HepG2 (cell line): Measurements from ENCODE around the gene DAB1. TPM values are rescaled to one million over a fixed set of nuclear protein-coding genes. Genes with fewer than 3 reads are reported as not detected.

Experiments used
- BCL6 ChIP-seq: IDR thresholded peaks from 2 replicates; pipeline ENCODE4 v1.6.1; 2016; ENCODE audit warnings: missing genetic modification reagents, missing compliant biosample characterization
- CEBPB ChIP-seq: IDR thresholded peaks from 2 replicates; pipeline ENCODE4 v1.6.1; 2011; ENCODE audit warnings: low read depth, low read length, improper control_type of control experiment, borderline replicate concordance
- CREM ChIP-seq, 2 experiments: sonication (generic) in 1 of 2; formaldehyde crosslinking in 1 of 2; IDR thresholded peaks; 2 replicates each; pipeline versions ENCODE4 v1.4.0 to v1.6.1; 2016 to 2020; ENCODE audit warnings: antibody characterized with exemption in 1 of 2, mild to moderate bottlenecking in 1 of 2, missing genetic modification reagents in 1 of 2
- FOSL2 ChIP-seq: sonication (generic); formaldehyde crosslinking; IDR thresholded peaks from 2 replicates; pipeline ENCODE4 v1.4.0; 2020; ENCODE audit warnings: missing genetic modification reagents
- FOXJ3 ChIP-seq: sonication (generic); formaldehyde crosslinking; IDR thresholded peaks from 2 replicates; pipeline ENCODE4 v1.4.0; 2020; ENCODE audit warnings: missing genetic modification reagents, mild to moderate bottlenecking, borderline replicate concordance
- HNRNPLL ChIP-seq: fragments of 200-400 bp; formaldehyde crosslinking; IDR thresholded peaks from 2 replicates; pipeline ENCODE4 v1.6.1; 2017; ENCODE audit warnings: mild to moderate bottlenecking, low read depth, low read length; ENCODE audit not compliant: poor library complexity, severe bottlenecking
- MED1 ChIP-seq: sonication (generic); formaldehyde crosslinking; IDR thresholded peaks from 2 replicates; pipeline ENCODE4 v1.4.0; 2020; ENCODE audit warnings: missing genetic modification reagents
- NCOA2 ChIP-seq: sonication (generic); formaldehyde crosslinking; IDR thresholded peaks from 2 replicates; pipeline ENCODE4 v1.8.0; 2022; ENCODE audit warnings: inconsistent platforms
- NPAS2 ChIP-seq: sonication (generic); formaldehyde crosslinking; IDR thresholded peaks from 2 replicates; pipeline ENCODE4 v1.8.0; 2022; ENCODE audit warnings: mild to moderate bottlenecking, missing genetic modification reagents, borderline replicate concordance
- PAX8 ChIP-seq: sonication (generic); formaldehyde crosslinking; IDR thresholded peaks from 2 replicates; pipeline ENCODE4 v1.8.0; 2022; ENCODE audit warnings: mild to moderate bottlenecking, missing genetic modification reagents, borderline replicate concordance
- RFX1 ChIP-seq: fragments of 450-650 bp; IDR thresholded peaks from 2 replicates; pipeline ENCODE4 v1.6.1; 2017
- SNAPC2 ChIP-seq: sonication (generic); formaldehyde crosslinking; IDR thresholded peaks from 2 replicates; pipeline ENCODE4 v1.8.1; 2022; ENCODE audit warnings: mild to moderate bottlenecking, missing genetic modification reagents
- SOX13 ChIP-seq, 3 experiments: fragments of 450-650 bp in 1 of 3; sonication (generic) in 1 of 3; formaldehyde crosslinking in 1 of 3; IDR thresholded peaks in 2 of 3; conservative IDR thresholded peaks in 1 of 3; 2 replicates each; pipeline versions ENCODE4 v1.5.0 to v1.6.1; 2016 to 2020; ENCODE audit warnings: antibody characterized with exemption in 1 of 3, mild to moderate bottlenecking in 1 of 3, missing compliant biosample characterization in 1 of 3, missing genetic modification reagents in 1 of 3, moderate library complexity in 1 of 3
- TEAD2 ChIP-seq: sonication (generic); formaldehyde crosslinking; IDR thresholded peaks from 2 replicates; pipeline ENCODE4 v1.9.0; 2021; ENCODE audit warnings: missing genetic modification reagents
- XRCC5 ChIP-seq: fragments of 200-400 bp; formaldehyde crosslinking; optimal IDR thresholded peaks from 2 replicates; pipeline ENCODE3; 2017; ENCODE audit warnings: mild to moderate bottlenecking, low read length
- ZFP90 ChIP-seq: sonication (generic); formaldehyde crosslinking; IDR thresholded peaks from 2 replicates; pipeline ENCODE4 v1.8.0; 2022; ENCODE audit warnings: missing genetic modification reagents, mild to moderate bottlenecking, inconsistent platforms, borderline replicate concordance
- ZNF17 ChIP-seq: sonication (generic); formaldehyde crosslinking; IDR thresholded peaks from 2 replicates; pipeline ENCODE4 v1.5.0; 2020; ENCODE audit warnings: mild to moderate bottlenecking, missing genetic modification reagents
- ZNF552 ChIP-seq: sonication (generic); formaldehyde crosslinking; IDR thresholded peaks from 2 replicates; pipeline ENCODE4 v1.9.0; 2022; ENCODE audit warnings: missing genetic modification reagents, mild to moderate bottlenecking, borderline replicate concordance
- ZNF768 ChIP-seq: sonication (generic); formaldehyde crosslinking; IDR thresholded peaks from 2 replicates; pipeline ENCODE4 v1.4.0; 2020; ENCODE audit warnings: missing genetic modification reagents
- ZNF777 ChIP-seq: sonication (generic); formaldehyde crosslinking; IDR thresholded peaks from 2 replicates; pipeline ENCODE4 v1.4.0; 2020; ENCODE audit warnings: missing genetic modification reagents
- ZSCAN25 ChIP-seq: sonication (generic); formaldehyde crosslinking; IDR thresholded peaks from 2 replicates; pipeline ENCODE4 v1.8.0; 2022; ENCODE audit warnings: mild to moderate bottlenecking, missing genetic modification reagents
- polyA plus RNA-seq, 8 experiments: library from polyadenylated mRNA; depleted of rRNA in 3 of 8; stranded (reverse) in 7 of 8; unstranded in 1 of 8; fragments of >200 nt; fragmentation: Illumina TruSeq in 4 of 8; extraction: Trizol in 4 of 8; gene quantifications; 2 replicates each; pipeline versions ENCODE4 v1.2.1 to v1.2.3, GENCODE V29; 2011 to 2016; ENCODE audit warnings: low read depth in 4 of 8, missing spikeins in 1 of 8, mixed read lengths in 1 of 8; ENCODE audit not compliant: insufficient read depth in 1 of 8
- total RNA-seq, 5 experiments: library from RNA; depleted of rRNA; stranded (reverse); fragments of >200 nt; fragmentation: Illumina TruSeq; extraction: Trizol; gene quantifications; 2 replicates each; pipeline ENCODE4 v1.2.3, GENCODE V29; 2016; ENCODE audit warnings: low read depth in 1 of 5
- TF ChIP-seq, protein P1 (sequence below): sonication (generic); formaldehyde crosslinking; IDR thresholded peaks from 2 replicates; pipeline ENCODE4 v1.8.0; 2022; ENCODE audit warnings: mild to moderate bottlenecking, missing genetic modification reagents, moderate library complexity
- TF ChIP-seq, protein P2 (sequence below): sonication (generic); formaldehyde crosslinking; IDR thresholded peaks from 2 replicates; pipeline ENCODE4 v1.5.1; 2020; ENCODE audit warnings: missing genetic modification reagents, mild to moderate bottlenecking, borderline replicate concordance
- TF ChIP-seq, protein P3 (sequence below): sonication (generic); formaldehyde crosslinking; IDR thresholded peaks from 2 replicates; pipeline ENCODE4 v1.4.0; 2020; ENCODE audit warnings: missing genetic modification reagents
- TF ChIP-seq, protein P4 (sequence below): sonication (generic); formaldehyde crosslinking; IDR thresholded peaks from 2 replicates; pipeline ENCODE4 v1.5.0; 2020; ENCODE audit warnings: mild to moderate bottlenecking, missing genetic modification reagents, borderline replicate concordance

DAB1 gene
- total and polyA plus RNA-seq, 2 of the 13 experiments (the other 11 are each of a cell fraction or from before 2014, with no cell fraction given): 0.04 to 0.13 TPM

DNA sequence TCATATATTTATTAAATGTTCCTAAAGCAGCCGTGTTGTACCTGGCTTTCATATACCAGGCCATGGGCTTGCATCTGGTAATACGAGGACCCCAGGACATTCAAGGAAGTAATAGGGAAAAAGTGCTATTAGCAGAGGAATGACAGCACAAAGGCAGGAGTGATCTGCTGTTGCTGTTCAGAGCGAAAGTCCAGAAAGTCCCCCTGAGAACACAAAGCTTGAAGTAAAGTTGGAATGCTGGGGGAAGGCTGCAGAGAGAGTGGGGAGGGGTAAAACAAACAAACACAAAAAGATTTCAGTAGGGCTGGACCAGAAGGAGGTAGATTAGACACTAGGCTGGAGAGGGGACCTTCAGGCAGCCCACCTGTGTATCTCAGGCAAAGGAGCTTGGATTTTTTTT is 363.4 kb downstream of the DAB1 start (continued):
- peak; percentile 45; the same call in 1 of the 2 replicates for TF ChIP-seq MED1 (CRISPR knock-in tag)
- TF ChIP-seq SNAPC2 (CRISPR knock-in tag): no peak
- TF ChIP-seq ZNF552 (CRISPR knock-in tag): no peak
- TF ChIP-seq ZNF17 (CRISPR knock-in tag): no peak
- TF ChIP-seq ZNF768 (CRISPR knock-in tag): no peak
- TF ChIP-seq, protein P1, sequence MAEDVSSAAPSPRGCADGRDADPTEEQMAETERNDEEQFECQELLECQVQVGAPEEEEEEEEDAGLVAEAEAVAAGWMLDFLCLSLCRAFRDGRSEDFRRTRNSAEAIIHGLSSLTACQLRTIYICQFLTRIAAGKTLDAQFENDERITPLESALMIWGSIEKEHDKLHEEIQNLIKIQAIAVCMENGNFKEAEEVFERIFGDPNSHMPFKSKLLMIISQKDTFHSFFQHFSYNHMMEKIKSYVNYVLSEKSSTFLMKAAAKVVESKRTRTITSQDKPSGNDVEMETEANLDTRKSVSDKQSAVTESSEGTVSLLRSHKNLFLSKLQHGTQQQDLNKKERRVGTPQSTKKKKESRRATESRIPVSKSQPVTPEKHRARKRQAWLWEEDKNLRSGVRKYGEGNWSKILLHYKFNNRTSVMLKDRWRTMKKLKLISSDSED: no peak
- no peak for TF ChIP-seq ZFP90 (CRISPR knock-in tag)
- TF ChIP-seq, protein P2, sequence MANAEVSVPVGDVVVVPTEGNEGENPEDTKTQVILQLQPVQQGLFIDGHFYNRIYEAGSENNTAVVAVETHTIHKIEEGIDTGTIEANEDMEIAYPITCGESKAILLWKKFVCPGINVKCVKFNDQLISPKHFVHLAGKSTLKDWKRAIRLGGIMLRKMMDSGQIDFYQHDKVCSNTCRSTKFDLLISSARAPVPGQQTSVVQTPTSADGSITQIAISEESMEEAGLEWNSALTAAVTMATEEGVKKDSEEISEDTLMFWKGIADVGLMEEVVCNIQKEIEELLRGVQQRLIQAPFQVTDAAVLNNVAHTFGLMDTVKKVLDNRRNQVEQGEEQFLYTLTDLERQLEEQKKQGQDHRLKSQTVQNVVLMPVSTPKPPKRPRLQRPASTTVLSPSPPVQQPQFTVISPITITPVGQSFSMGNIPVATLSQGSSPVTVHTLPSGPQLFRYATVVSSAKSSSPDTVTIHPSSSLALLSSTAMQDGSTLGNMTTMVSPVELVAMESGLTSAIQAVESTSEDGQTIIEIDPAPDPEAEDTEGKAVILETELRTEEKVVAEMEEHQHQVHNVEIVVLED (CRISPR knock-in tag): no peak
- TF ChIP-seq FOXJ3 (CRISPR knock-in tag): 0 out of 2 replicates have a peak, but pooled peaks have one; percentile 39
- TF ChIP-seq RFX1: no peak
- no peak; the same call in 1 of the 2 replicates for TF ChIP-seq CREM (IDR thresholded peaks at IDR 0.05)
- no peak for TF ChIP-seq CREM (CRISPR knock-in tag; IDR thresholded peaks at IDR 0.05)
- TF ChIP-seq, protein P3, sequence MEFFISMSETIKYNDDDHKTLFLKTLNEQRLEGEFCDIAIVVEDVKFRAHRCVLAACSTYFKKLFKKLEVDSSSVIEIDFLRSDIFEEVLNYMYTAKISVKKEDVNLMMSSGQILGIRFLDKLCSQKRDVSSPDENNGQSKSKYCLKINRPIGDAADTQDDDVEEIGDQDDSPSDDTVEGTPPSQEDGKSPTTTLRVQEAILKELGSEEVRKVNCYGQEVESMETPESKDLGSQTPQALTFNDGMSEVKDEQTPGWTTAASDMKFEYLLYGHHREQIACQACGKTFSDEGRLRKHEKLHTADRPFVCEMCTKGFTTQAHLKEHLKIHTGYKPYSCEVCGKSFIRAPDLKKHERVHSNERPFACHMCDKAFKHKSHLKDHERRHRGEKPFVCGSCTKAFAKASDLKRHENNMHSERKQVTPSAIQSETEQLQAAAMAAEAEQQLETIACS (CRISPR knock-in tag): no peak
- TF ChIP-seq, protein P4, sequence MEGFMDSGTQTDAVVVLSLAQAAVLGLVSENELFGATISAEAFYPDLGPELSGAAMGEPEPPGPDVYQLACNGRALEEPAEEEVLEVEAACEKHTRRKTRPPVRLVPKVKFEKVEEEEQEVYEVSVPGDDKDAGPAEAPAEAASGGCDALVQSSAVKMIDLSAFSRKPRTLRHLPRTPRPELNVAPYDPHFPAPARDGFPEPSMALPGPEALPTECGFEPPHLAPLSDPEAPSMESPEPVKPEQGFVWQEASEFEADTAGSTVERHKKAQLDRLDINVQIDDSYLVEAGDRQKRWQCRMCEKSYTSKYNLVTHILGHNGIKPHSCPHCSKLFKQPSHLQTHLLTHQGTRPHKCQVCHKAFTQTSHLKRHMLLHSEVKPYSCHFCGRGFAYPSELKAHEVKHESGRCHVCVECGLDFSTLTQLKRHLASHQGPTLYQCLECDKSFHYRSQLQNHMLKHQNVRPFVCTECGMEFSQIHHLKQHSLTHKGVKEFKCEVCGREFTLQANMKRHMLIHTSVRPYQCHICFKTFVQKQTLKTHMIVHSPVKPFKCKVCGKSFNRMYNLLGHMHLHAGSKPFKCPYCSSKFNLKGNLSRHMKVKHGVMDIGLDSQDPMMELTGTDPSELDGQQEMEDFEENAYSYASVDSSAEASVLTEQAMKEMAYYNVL (CRISPR knock-in tag): peak; percentile 97; the same call in 1 of the 2 replicates
- no peak for TF ChIP-seq HNRNPLL
- TF ChIP-seq XRCC5: peak; percentile 42
- TF ChIP-seq TEAD2: no peak
- TF ChIP-seq FOSL2 (CRISPR knock-in tag): no peak
- TF ChIP-seq PAX8: no peak
- no peak for TF ChIP-seq NPAS2 (CRISPR knock-in tag)
- no peak for TF ChIP-seq BCL6 (CRISPR knock-in tag)
- TF ChIP-seq NCOA2 (CRISPR knock-in tag): 0 out of 2 replicates have a peak, but pooled peaks have one; percentile 14
- no peak for TF ChIP-seq CEBPB
- peak; percentile 84 for TF ChIP-seq ZSCAN25 (CRISPR knock-in tag)
- TF ChIP-seq SOX13 (IDR thresholded peaks at IDR 0.05): no peak
- peak in 1 of 2 experiments; percentile 77; a peak in 2 of 4 replicates for TF ChIP-seq SOX13 (CRISPR knock-in tag; conservative IDR thresholded peaks at IDR 0.05 in 1 of 2, IDR thresholded peaks at IDR 0.05 in 1 of 2)
- no peak for TF ChIP-seq ZNF777 (CRISPR knock-in tag)
